ENCODE measurements around the gene DEFB129. TPM values are rescaled to one million over a fixed set of nuclear protein-coding genes. Genes with fewer than 3 reads are reported as not detected.

Gene DEFB129
- total RNA-seq, 2 experiments from 2014 or later: not detected

GRCh38 chr20:259981-260380 lies 32.9 kb downstream of the DEFB129 start:
- CTCF ChIA-PET: no interaction called here

DNA sequence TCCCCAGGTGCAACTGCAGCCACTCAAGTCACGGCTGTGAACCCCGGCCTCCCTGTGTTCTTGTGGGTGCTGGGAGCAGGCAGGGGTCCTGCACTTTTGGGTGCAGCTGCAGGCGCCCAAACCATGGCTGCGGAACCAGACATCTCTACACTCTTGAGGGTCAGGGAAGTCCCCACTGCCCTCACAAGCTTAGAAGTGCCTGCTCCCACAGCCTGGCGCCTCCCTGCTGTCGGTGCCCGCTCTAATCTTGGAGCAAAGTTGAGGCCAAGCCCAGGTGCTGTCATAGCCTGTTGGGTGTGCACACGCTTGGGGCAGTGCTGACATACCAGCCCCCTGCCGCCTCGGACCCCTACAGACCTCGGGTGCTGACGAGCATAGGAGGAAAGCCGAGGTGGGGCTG lies 36.6 kb downstream of the DEFB129 start:
- Mint-ChIP-seq H3K4me3 (no peak overlapping the region), H3K9me3 (no peaks in the 10 kb centered on the region), H3K27me3 (peaks cover 5% of the 10 kb centered on the region), H3K27ac (no peak overlapping the region), H3K4me1 (peaks cover 18% of the 10 kb centered on the region), H3K36me3 (ENCODE audit: low read depth) (no peaks in the 10 kb centered on the region)
- CTCF ChIA-PET: interaction anchor here (0.7 to 1.0 kb wide), 2 partner anchors 9 to 17 kb away, joined by 3 read pairs; no protein-coding TSS in a partner anchor
- POLR2A ChIA-PET: no interaction called here
- no peak for DNase-seq

More at GRCh38 chr20:259981-260380, 32.9 kb downstream of the DEFB129 start:
- Mint-ChIP-seq H3K4me1 (peaks cover 16% of the 10 kb centered on the region), H3K4me3 (no peak overlapping the region), H3K9me3 (no peaks in the 10 kb centered on the region), H3K27me3 (peaks cover 3% of the 10 kb centered on the region), H3K36me3 (ENCODE audit: low read depth) (no peaks in the 10 kb centered on the region), H3K27ac (no peak overlapping the region)
- DNase-seq: no peak
- POLR2A ChIA-PET: no interaction called here

DNA sequence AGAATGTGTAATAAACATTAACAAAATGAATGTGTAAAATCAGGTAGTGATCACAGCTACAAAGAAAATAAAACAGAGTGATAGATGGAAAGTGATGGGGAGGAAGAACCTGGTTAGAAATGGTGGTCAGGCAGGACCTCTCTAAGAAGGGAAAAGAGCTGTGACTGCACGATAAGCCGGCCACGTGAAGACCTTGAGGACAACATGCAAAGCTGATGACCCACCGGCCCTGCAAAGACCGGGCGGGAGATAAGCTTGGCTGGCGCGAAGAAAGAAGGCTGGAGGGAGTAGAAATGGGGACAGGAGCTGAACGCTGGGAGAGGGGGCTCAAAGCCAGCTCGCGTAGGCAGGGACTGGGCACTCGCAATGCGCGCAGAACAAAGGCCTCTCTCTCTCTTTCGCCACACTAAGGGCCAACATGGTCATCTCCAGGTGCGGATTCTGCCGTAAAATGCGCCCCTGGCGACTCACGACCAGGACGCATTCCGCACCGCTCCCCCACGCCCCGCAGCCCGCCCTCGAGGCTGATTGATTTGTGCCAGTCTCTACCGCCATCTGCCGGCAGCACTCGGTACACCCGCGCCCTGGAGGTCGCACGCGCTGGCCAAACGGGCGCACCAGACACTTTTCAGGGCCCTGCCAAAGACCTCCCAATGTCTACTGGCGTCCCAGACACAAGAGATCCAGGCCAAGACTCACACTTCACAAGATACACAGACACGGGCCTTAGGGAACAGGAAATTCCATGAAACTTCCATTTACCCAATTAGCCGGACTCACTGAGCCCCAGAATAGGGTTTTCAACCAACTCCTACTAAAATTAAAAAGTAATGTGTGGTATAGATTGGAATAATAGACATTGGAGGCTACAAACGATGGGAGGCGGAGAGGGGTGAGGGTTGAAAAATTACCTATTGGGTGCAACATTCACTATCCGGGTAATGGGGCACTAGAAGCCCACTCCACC lies 39.8 kb downstream of the DEFB129 start:
- ChIA-PET CTCF (interaction anchor here (0.6 to 1.5 kb wide), 12 partner anchors 9 to 66 kb away, joined by 3 to 6 read pairs (median 3); partner anchors contain the start of genes DEFB129 and DEFB132), POLR2A (interaction anchor here (0.7 kb wide), 1 partner anchor 29 kb away, joined by 3 read pairs; no protein-coding TSS in a partner anchor)
- H3K4me3 Mint-ChIP-seq: peak overlapping the region; percentile 68
- H3K36me3 Mint-ChIP-seq (ENCODE audit: low read depth): no peaks in the 10 kb centered on the region
- H3K27me3 Mint-ChIP-seq: peaks cover 5% of the 10 kb centered on the region
- H3K27ac Mint-ChIP-seq: peak overlapping the region; percentile 28
- no peaks in the 10 kb centered on the region for H3K9me3 Mint-ChIP-seq
- peaks cover 11% of the 10 kb centered on the region for H3K4me1 Mint-ChIP-seq
- DNase-seq: peak; percentile 91

GRCh38 chr20:270517-270916 lies 43.5 kb downstream of the DEFB129 start:
- DNase-seq: no peak
- Mint-ChIP-seq H3K9me3 (no peaks in the 10 kb centered on the region), H3K27me3 (peaks cover 5% of the 10 kb centered on the region), H3K36me3 (ENCODE audit: low read depth) (no peaks in the 10 kb centered on the region), H3K27ac (no peak overlapping the region), H3K4me1 (peaks cover 11% of the 10 kb centered on the region), H3K4me3 (no peak overlapping the region)
- POLR2A ChIA-PET: no interaction called here
- CTCF ChIA-PET: no interaction called here

DNA sequence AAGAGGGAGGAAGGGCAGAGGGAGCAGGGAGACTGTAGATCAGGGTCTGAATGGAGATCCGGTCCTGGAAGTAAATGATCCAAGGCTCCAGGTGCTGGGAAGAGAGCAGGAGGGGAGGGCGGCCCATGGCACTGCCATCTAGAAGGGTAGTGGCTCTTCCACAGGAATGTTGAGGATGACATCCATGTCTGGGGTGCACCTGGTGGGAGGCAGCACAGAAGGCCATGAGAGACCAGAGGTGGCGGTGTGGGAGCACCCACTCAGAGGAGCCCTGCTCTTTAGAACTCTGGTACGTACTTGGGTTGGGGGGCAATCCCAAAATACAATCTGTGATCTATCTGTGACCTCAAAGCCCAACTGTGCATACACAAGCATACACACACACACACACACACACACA lies 44.0 kb downstream of the DEFB129 start:
- H3K4me1 Mint-ChIP-seq: peaks cover 11% of the 10 kb centered on the region
- no peak overlapping the region for H3K27ac Mint-ChIP-seq
- peaks cover 2% of the 10 kb centered on the region for H3K27me3 Mint-ChIP-seq
- POLR2A ChIA-PET: no interaction called here
- CTCF ChIA-PET: interaction anchor here (0.6 kb wide), 1 partner anchor 17 kb away, joined by 4 read pairs; no protein-coding TSS in a partner anchor
- H3K4me3 Mint-ChIP-seq: no peak overlapping the region
- no peak for DNase-seq
- H3K36me3 Mint-ChIP-seq (ENCODE audit: low read depth): peaks cover under 1% of the 10 kb centered on the region
- H3K9me3 Mint-ChIP-seq: no peaks in the 10 kb centered on the region

DNA sequence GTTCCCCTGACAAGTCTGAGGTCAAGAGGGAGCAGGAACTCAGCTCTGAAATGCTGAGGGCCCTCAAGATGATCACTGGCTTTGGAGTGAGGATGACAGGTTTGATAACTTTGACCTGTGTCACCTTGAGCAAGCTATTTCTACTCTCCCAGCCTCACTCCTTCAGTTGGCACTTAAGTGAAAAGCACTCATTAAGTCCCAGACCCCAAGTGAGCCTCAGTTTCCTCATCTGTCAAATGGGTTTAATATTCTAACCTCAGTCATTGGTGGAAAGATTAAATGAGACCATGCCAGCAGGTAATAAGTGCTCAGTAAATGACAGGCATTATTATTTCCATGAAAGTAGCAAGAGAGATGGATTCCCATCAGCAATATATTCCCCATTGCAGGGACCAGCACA lies 44.5 kb downstream of the DEFB129 start:
- peaks cover 7% of the 10 kb centered on the region for H3K4me1 Mint-ChIP-seq
- no peak for DNase-seq
- ChIA-PET CTCF (interaction anchor here (0.6 kb wide), 1 partner anchor 18 kb away, joined by 4 read pairs; no protein-coding TSS in a partner anchor), POLR2A (no interaction called here)
- H3K4me3 Mint-ChIP-seq: no peak overlapping the region
- H3K27ac Mint-ChIP-seq: no peak overlapping the region
- H3K27me3 Mint-ChIP-seq: no peaks in the 10 kb centered on the region
- H3K36me3 Mint-ChIP-seq (ENCODE audit: low read depth): peaks cover 3% of the 10 kb centered on the region
- no peaks in the 10 kb centered on the region for H3K9me3 Mint-ChIP-seq

GRCh38 chr20:272718-273117 lies 45.7 kb downstream of the DEFB129 start:
- no peak for DNase-seq
- ChIA-PET POLR2A (no interaction called here), CTCF (no interaction called here)
- Mint-ChIP-seq H3K27me3 (no peaks in the 10 kb centered on the region), H3K9me3 (no peaks in the 10 kb centered on the region), H3K36me3 (ENCODE audit: low read depth) (peaks cover 3% of the 10 kb centered on the region), H3K4me3 (no peak overlapping the region), H3K4me1 (no peaks in the 10 kb centered on the region), H3K27ac (no peak overlapping the region)

DNA sequence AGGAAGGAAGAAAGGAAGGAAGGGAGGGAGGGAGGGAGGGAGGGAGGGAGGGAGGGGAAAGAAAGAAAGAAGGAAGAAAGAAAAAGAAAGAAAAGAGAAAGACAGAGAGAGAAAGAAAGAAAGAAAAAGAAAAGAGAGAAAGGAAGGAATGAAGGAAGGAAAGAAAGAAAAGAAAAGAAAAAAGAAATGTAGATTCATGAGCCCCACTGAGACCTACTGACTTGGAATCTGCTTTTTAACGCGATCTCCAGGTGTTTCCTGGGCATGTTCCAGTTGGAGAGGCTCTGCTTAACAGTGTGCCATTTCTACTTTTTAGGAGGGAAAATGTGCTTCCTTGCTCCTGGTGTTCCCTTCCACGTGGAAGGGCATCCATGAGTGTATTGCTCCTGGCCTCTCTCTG lies 46.8 kb downstream of the DEFB129 start:
- Mint-ChIP-seq H3K27ac (no peak overlapping the region), H3K36me3 (ENCODE audit: low read depth) (peaks cover 8% of the 10 kb centered on the region), H3K4me1 (no peaks in the 10 kb centered on the region), H3K27me3 (no peaks in the 10 kb centered on the region), H3K9me3 (no peaks in the 10 kb centered on the region), H3K4me3 (no peak overlapping the region)
- POLR2A ChIA-PET: no interaction called here
- CTCF ChIA-PET: no interaction called here
- DNase-seq: no peak

- CTCF ChIA-PET: interaction anchor here (1.1 kb wide), 1 partner anchor 10 kb away, joined by 3 read pairs; no protein-coding TSS in a partner anchor
These were observed 48.7 kb downstream of the DEFB129 start for GRCh38 chr20:275791-276190.

GRCh38 chr20:276620-277495 lies 49.8 kb downstream of the DEFB129 start:
- POLR2A ChIA-PET: no interaction called here
- no peaks in the 10 kb centered on the region for H3K27me3 Mint-ChIP-seq
- H3K36me3 Mint-ChIP-seq (ENCODE audit: low read depth): peaks cover 8% of the 10 kb centered on the region
- no peaks in the 10 kb centered on the region for H3K9me3 Mint-ChIP-seq
- CTCF ChIA-PET: interaction anchor here (1.1 kb wide), 1 partner anchor 11 kb away, joined by 3 read pairs; no protein-coding TSS in a partner anchor
- H3K4me3 Mint-ChIP-seq: no peak overlapping the region
- no peaks in the 10 kb centered on the region for H3K4me1 Mint-ChIP-seq
- no peak overlapping the region for H3K27ac Mint-ChIP-seq
- DNase-seq: no peak

More at GRCh38 chr20:275791-276190, 48.7 kb downstream of the DEFB129 start:
- Mint-ChIP-seq H3K4me3 (no peak overlapping the region), H3K9me3 (no peaks in the 10 kb centered on the region), H3K36me3 (ENCODE audit: low read depth) (peaks cover 8% of the 10 kb centered on the region), H3K4me1 (no peaks in the 10 kb centered on the region), H3K27ac (no peak overlapping the region), H3K27me3 (no peaks in the 10 kb centered on the region)
- no peak for DNase-seq
- POLR2A ChIA-PET: no interaction called here

GRCh38 chr20:277496-277781 lies 50.4 kb downstream of the DEFB129 start:
- Mint-ChIP-seq H3K27me3 (no peaks in the 10 kb centered on the region), H3K36me3 (ENCODE audit: low read depth) (peaks cover 8% of the 10 kb centered on the region)

DNA sequence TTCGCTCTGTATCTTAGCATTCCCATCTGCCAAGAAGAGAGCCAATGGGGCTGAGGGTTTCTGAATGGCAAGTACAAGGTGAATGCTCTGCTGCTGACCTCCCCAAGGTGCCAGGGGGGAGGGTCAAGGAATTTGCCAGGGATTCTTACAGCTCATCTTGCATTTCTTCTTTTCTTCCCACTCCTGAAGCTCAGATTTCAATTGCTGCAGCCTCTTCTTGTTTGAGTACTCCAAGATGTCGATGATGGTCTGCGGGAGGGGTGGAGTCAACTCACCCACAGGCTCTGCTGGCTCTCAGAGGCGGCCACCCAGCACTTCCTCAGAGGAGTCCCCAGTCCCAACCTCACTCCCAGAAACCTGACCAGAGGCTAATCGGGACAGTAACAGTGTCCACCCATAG lies 51.1 kb downstream of the DEFB129 start:
- peaks cover 8% of the 10 kb centered on the region for H3K36me3 Mint-ChIP-seq (ENCODE audit: low read depth)
- H3K9me3 Mint-ChIP-seq: no peaks in the 10 kb centered on the region
- H3K4me3 Mint-ChIP-seq: no peak overlapping the region
- DNase-seq: no peak
- H3K27me3 Mint-ChIP-seq: no peaks in the 10 kb centered on the region
- ChIA-PET POLR2A (no interaction called here), CTCF (no interaction called here)
- no peak overlapping the region for H3K27ac Mint-ChIP-seq
- H3K4me1 Mint-ChIP-seq: no peaks in the 10 kb centered on the region

More at GRCh38 chr20:277496-277781, 50.4 kb downstream of the DEFB129 start:
- no peaks in the 10 kb centered on the region for H3K9me3 Mint-ChIP-seq
- H3K4me3 Mint-ChIP-seq: no peak overlapping the region
- ChIA-PET CTCF (no interaction called here), POLR2A (no interaction called here)
- no peaks in the 10 kb centered on the region for H3K4me1 Mint-ChIP-seq
- DNase-seq: no peak
- H3K27ac Mint-ChIP-seq: no peak overlapping the region
